HepG2 (cell line): Measurements from ENCODE around the gene ARHGEF39.

Experiments
- KDM4B ChIP-seq: sonication (generic); formaldehyde crosslinking; IDR thresholded peaks from 2 replicates; pipeline ENCODE4 v1.4.0; 2020; ENCODE audit warnings: missing genetic modification reagents
- RXRA ChIP-seq: sonication (generic); formaldehyde crosslinking; IDR thresholded peaks from 2 replicates; pipeline ENCODE4 v1.5.1; 2020; ENCODE audit warnings: missing genetic modification reagents
- SRSF9 ChIP-seq: fragments of 200-400 bp; formaldehyde crosslinking; IDR thresholded peaks from 2 replicates; pipeline ENCODE4 v1.6.1; 2018; ENCODE audit warnings: borderline replicate concordance, mild to moderate bottlenecking, low read depth, low read length; ENCODE audit not compliant: insufficient read depth, poor library complexity, severe bottlenecking
- ZNF768 ChIP-seq: sonication (generic); formaldehyde crosslinking; IDR thresholded peaks from 2 replicates; pipeline ENCODE4 v1.4.0; 2020; ENCODE audit warnings: missing genetic modification reagents

- TF ChIP-seq KDM4B (CRISPR knock-in tag) (no peak), ZNF768 (CRISPR knock-in tag) (no peak), RXRA (CRISPR knock-in tag) (no peak), SRSF9 (no peak)
Measured at GRCh38 chr9:35650341-35651158, 14.4 kb downstream of the ARHGEF39 start, which contains the start of gene SIT1.
